GM23248 (cell line): Measurements from ENCODE around the gene OGFRL1. TPM values are rescaled to one million over a fixed set of nuclear protein-coding genes. Genes with fewer than 3 reads are reported as not detected.

Experiments used
- DNase-seq: peaks from one replicate; pipeline ENCODE4 v3.0.0-alpha.2; 2015
- H2AFZ ChIP-seq: fragments of 200-600 bp; sonication (generic); 2 replicates; pipeline ENCODE4 v1.6.1; 2016; ENCODE audit warnings: antibody characterized with exemption
- H3F3A ChIP-seq: fragments of 200-600 bp; sonication (generic); 2 replicates; pipeline ENCODE4 v1.6.1; 2016; ENCODE audit warnings: mild to moderate bottlenecking, antibody characterized with exemption, mixed run types; ENCODE audit not compliant: insufficient read depth
- H3K27ac ChIP-seq: fragments of 200-600 bp; sonication (generic); 2 replicates; pipeline ENCODE4 v1.5.1; 2016; ENCODE audit warnings: mild to moderate bottlenecking
- H3K27me3 ChIP-seq: fragments of 200-600 bp; sonication (generic); replicated peaks from 2 replicates; pipeline ENCODE4 v1.6.1; 2016; ENCODE audit warnings: mild to moderate bottlenecking; ENCODE audit not compliant: insufficient read depth
- H3K36me3 ChIP-seq: fragments of 200-600 bp; sonication (generic); 2 replicates; pipeline ENCODE4 v1.6.1; 2016; ENCODE audit warnings: low read depth, mild to moderate bottlenecking
- H3K4me1 ChIP-seq: fragments of 200-600 bp; sonication (generic); 2 replicates; pipeline ENCODE4 v1.6.1; 2016; ENCODE audit warnings: mild to moderate bottlenecking; ENCODE audit not compliant: insufficient read depth
- H3K4me2 ChIP-seq: fragments of 200-600 bp; sonication (generic); one replicate; pipeline ENCODE4 v1.6.1; 2016; ENCODE audit warnings: mild to moderate bottlenecking; ENCODE audit not compliant: unreplicated experiment
- H3K4me3 ChIP-seq: fragments of 200-600 bp; sonication (generic); 2 replicates; pipeline ENCODE4 v1.5.1; 2016; ENCODE audit warnings: mild to moderate bottlenecking
- H3K79me2 ChIP-seq: fragments of 200-600 bp; sonication (generic); 2 replicates; pipeline ENCODE4 v1.6.1; 2016; ENCODE audit warnings: mild to moderate bottlenecking; ENCODE audit not compliant: insufficient read depth
- H3K9ac ChIP-seq: fragments of 200-600 bp; sonication (generic); 2 replicates; pipeline ENCODE4 v1.6.1; 2016; ENCODE audit warnings: mild to moderate bottlenecking
- H3K9me2 ChIP-seq: fragments of 200-600 bp; sonication (generic); 2 replicates; pipeline ENCODE4 v1.6.1; 2016; ENCODE audit warnings: mixed run types, mild to moderate bottlenecking, moderate library complexity; ENCODE audit not compliant: insufficient read depth
- H3K9me3 ChIP-seq: fragments of 200-600 bp; sonication (generic); one replicate; pipeline ENCODE4 v1.6.1; 2017; ENCODE audit warnings: low read depth
- H4K20me1 ChIP-seq: fragments of 200-600 bp; sonication (generic); 2 replicates; pipeline ENCODE4 v1.6.0; 2016; ENCODE audit not compliant: insufficient read depth
- EZH2 ChIP-seq: fragments of 200-600 bp; sonication (generic); IDR thresholded peaks from 2 replicates; pipeline ENCODE4 v1.6.1; 2018; ENCODE audit warnings: antibody characterized with exemption, mild to moderate bottlenecking; ENCODE audit not compliant: insufficient read depth, poor library complexity, severe bottlenecking
- EZH2phosphoT487 ChIP-seq: fragments of 200-600 bp; sonication (generic); IDR thresholded peaks from 2 replicates; pipeline ENCODE4 v1.6.1; 2018; ENCODE audit warnings: antibody characterized with exemption, moderate library complexity, mild to moderate bottlenecking, low read depth; ENCODE audit not compliant: insufficient read depth
- WGBS, 2 experiments: methylation state at CpG; one replicate each; pipeline ENCODE4 v1.1.6; 2015 to 2017; ENCODE audit warnings: low lambda C conversion rate in 2 of 2, low coverage in 1 of 2; ENCODE audit errors: missing lambda C conversion rate in 2 of 2; 5-methylcytosine and 5-hydroxymethylcytosine counted together
- in situ Hi-C: fragments of 300-500 bp; cut with MboI; formaldehyde crosslinking; loops from 2 replicates; pipeline ENCODE4 v1.15.0; 2020
- polyA plus RNA-seq: library from polyadenylated mRNA; unstranded; fragments of >200 nt; fragmentation: Nextera tagmentation; extraction: Ambion mirVana; gene quantifications from 2 replicates; pipeline ENCODE4 v1.2.1, GENCODE V29; 2016
- total RNA-seq: library from RNA; depleted of rRNA; stranded (reverse); fragments of >200 nt; shearing (Covaris generic); gene quantifications from 2 replicates; pipeline ENCODE4 v1.2.3, GENCODE V29; 2014

The OGFRL1 gene
- total and polyA plus RNA-seq, 2 experiments from 2014 or later = 8.5 to 19.9 TPM

DNA sequence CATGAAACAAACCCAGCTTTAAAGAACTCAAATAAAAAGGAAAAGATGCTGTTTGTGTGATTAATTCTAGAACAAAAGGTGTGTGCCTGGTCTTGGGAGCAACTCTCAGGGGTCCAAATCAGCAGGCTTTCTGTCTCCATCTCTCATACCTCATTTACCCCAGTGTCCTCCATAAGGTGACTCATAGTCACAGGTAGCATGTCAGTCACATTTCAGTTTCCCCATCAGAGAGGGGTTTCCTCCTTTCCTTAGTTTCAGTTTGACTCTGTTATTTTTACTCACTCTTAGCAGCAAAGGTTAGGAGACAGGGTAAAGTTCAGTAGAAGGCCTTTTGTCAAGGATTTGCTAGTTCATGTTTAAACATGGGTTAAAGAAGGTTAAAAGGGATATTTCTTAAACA is 46.2 kb downstream of the OGFRL1 start:
- Histone ChIP-seq H3K4me2 (no peak overlapping the region), H3K9ac (no peak overlapping the region), H3K36me3 (no peaks in the 10 kb centered on the region), H3K27me3 (no peaks in the 10 kb centered on the region), H4K20me1 (no peaks in the 10 kb centered on the region), H3K4me1 (peaks cover 14% of the 10 kb centered on the region), H3K4me3 (no peak overlapping the region), H3K79me2 (no peaks in the 10 kb centered on the region), H3K9me2 (no peaks in the 10 kb centered on the region), H3K9me3 (no peaks in the 10 kb centered on the region), H3F3A (peaks cover 6% of the 10 kb centered on the region; the same call in 1 of the 2 replicates), H3K27ac (no peak overlapping the region), H2AFZ (no peak overlapping the region)
- no peak for DNase-seq
- TF ChIP-seq EZH2phosphoT487 = no peak
- in situ Hi-C loops = no loop called here

GRCh38 chr6:71335544-71335943 is 46.9 kb downstream of the OGFRL1 start:
- H2AFZ ChIP-seq = no peak overlapping the region
- no peak overlapping the region for H3K4me2 ChIP-seq
- no peak for TF ChIP-seq EZH2phosphoT487
- no peak for TF ChIP-seq EZH2
- in situ Hi-C loops = no loop called here
- H3K4me3 ChIP-seq = no peak overlapping the region
- no peak for DNase-seq
- no peaks in the 10 kb centered on the region for H3K9me3 ChIP-seq
- no peaks in the 10 kb centered on the region for H3K36me3 ChIP-seq
- no peaks in the 10 kb centered on the region for H4K20me1 ChIP-seq
- peaks cover 14% of the 10 kb centered on the region for H3K4me1 ChIP-seq
- H3K79me2 ChIP-seq = no peaks in the 10 kb centered on the region
- H3K27me3 ChIP-seq = no peaks in the 10 kb centered on the region
- peaks cover 6% of the 10 kb centered on the region; the same call in 1 of the 2 replicates for H3F3A ChIP-seq
- H3K27ac ChIP-seq = no peak overlapping the region
- H3K9me2 ChIP-seq = no peaks in the 10 kb centered on the region
- no peak overlapping the region for H3K9ac ChIP-seq

GRCh38 chr6:71336901-71337300 is 48.3 kb downstream of the OGFRL1 start:
- H3K79me2 ChIP-seq = no peaks in the 10 kb centered on the region
- in situ Hi-C loops = no loop called here
- no peak overlapping the region for H3K9ac ChIP-seq
- H3K4me2 ChIP-seq = no peak overlapping the region
- H3K27ac ChIP-seq = no peak overlapping the region
- no peak overlapping the region for H2AFZ ChIP-seq
- no peak for TF ChIP-seq EZH2phosphoT487
- no peak for TF ChIP-seq EZH2
- no peaks in the 10 kb centered on the region for H3K9me2 ChIP-seq
- WGBS, 2 experiments = 24% methylated on average over 2 of the region's 2 CpGs
- no peak overlapping the region for H3K4me3 ChIP-seq
- H3K27me3 ChIP-seq = no peaks in the 10 kb centered on the region
- no peaks in the 10 kb centered on the region for H3K36me3 ChIP-seq
- peaks cover 6% of the 10 kb centered on the region; the same call in 1 of the 2 replicates for H3F3A ChIP-seq
- DNase-seq = no peak
- H3K4me1 ChIP-seq = peaks cover 14% of the 10 kb centered on the region
- no peaks in the 10 kb centered on the region for H3K9me3 ChIP-seq
- no peaks in the 10 kb centered on the region for H4K20me1 ChIP-seq

- no peak overlapping the region for H3K27ac ChIP-seq
- TF ChIP-seq EZH2phosphoT487 (no peak), EZH2 (no peak)
- no peak overlapping the region for H2AFZ ChIP-seq
- no peaks in the 10 kb centered on the region for H3K9me3 ChIP-seq
- H3F3A ChIP-seq = peaks cover 6% of the 10 kb centered on the region; the same call in 1 of the 2 replicates
- no peak for DNase-seq
- no peaks in the 10 kb centered on the region for H3K9me2 ChIP-seq
- peaks cover 8% of the 10 kb centered on the region for H3K4me1 ChIP-seq
- 93 to 97% methylated on average over 4 of the region's 4 CpGs for WGBS, 2 experiments
- no peaks in the 10 kb centered on the region for H4K20me1 ChIP-seq
- no peak overlapping the region for H3K4me2 ChIP-seq
- in situ Hi-C loops = no loop called here
- H3K9ac ChIP-seq = no peak overlapping the region
- no peaks in the 10 kb centered on the region for H3K79me2 ChIP-seq
- no peaks in the 10 kb centered on the region for H3K36me3 ChIP-seq
- no peak overlapping the region for H3K4me3 ChIP-seq
- H3K27me3 ChIP-seq = no peaks in the 10 kb centered on the region
Observed at GRCh38 chr6:71338540-71339316, 50.1 kb downstream of the OGFRL1 start.

DNA sequence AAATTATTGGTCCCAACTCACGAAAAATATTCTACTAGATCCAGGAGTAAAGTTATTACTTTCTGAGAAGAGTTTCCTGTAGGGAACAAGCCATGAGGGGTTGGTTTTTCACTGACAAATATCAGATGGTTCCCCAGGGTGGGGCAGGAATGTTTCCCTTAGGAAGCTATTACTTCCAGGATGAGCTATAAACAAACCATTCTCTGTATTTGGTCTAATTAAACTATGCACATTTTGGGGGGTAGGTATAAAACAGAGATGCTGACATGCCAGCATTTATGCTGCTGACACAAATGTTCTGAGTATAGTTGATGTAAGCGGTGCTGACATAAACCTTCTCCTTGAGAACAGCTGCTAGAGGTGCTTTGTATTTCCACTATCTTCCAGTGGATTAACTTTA is 54.2 kb downstream of the OGFRL1 start:
- H3K27me3 ChIP-seq = no peaks in the 10 kb centered on the region
- H3F3A ChIP-seq = no peaks in the 10 kb centered on the region
- H3K4me2 ChIP-seq = no peak overlapping the region
- DNase-seq = no peak
- no peaks in the 10 kb centered on the region for H3K9me3 ChIP-seq
- H3K79me2 ChIP-seq = no peaks in the 10 kb centered on the region
- WGBS, 2 experiments = 48 to 50% methylated on average over 2 of the region's 2 CpGs
- TF ChIP-seq EZH2 = no peak
- no peak for TF ChIP-seq EZH2phosphoT487
- no peak overlapping the region for H2AFZ ChIP-seq
- H3K36me3 ChIP-seq = no peaks in the 10 kb centered on the region
- H3K27ac ChIP-seq = no peak overlapping the region
- no peaks in the 10 kb centered on the region for H3K4me1 ChIP-seq
- no peaks in the 10 kb centered on the region for H3K9me2 ChIP-seq
- no peaks in the 10 kb centered on the region for H4K20me1 ChIP-seq
- H3K9ac ChIP-seq = no peak overlapping the region
- H3K4me3 ChIP-seq = no peak overlapping the region
- in situ Hi-C loops = no loop called here
